Non-pigmented ciliary epithelial cell (primary cell): ENCODE data around the gene TMEM116.
A peak's percentile ranks its signal among the peaks of the same experiment; 100 is the strongest.
"Not testable (repeated sequence)": the region's sequence is repeated elsewhere in the genome, so short reads cannot be mapped to it uniquely, and the experiment has no call there.

ENCODE experiments used
- DNase-seq: peaks from one replicate; pipeline ENCODE4 v3.0.0-alpha.2; 2010; ENCODE audit warnings: low read depth

Gene TMEM116

DNA sequence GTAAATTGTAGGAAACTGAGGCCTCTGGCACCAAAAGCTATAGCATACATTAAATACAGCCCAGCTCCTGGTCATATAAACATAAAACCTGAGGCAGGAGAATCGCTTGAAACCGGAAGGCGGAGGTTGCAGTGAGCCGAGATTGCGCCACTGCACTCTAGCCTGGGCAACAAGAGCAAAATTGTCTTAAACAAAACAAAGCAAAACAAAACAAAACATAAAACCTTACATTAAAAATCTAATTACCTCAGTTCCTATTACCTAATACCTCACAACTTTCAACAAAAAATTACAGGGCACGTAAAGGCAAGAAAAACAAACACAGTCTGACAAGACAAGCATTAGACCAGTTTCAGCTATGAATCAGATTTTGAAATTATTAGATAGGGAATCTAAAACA is 36.7 kb downstream of the TMEM116 start:
- DNase-seq, result no peak

DNA sequence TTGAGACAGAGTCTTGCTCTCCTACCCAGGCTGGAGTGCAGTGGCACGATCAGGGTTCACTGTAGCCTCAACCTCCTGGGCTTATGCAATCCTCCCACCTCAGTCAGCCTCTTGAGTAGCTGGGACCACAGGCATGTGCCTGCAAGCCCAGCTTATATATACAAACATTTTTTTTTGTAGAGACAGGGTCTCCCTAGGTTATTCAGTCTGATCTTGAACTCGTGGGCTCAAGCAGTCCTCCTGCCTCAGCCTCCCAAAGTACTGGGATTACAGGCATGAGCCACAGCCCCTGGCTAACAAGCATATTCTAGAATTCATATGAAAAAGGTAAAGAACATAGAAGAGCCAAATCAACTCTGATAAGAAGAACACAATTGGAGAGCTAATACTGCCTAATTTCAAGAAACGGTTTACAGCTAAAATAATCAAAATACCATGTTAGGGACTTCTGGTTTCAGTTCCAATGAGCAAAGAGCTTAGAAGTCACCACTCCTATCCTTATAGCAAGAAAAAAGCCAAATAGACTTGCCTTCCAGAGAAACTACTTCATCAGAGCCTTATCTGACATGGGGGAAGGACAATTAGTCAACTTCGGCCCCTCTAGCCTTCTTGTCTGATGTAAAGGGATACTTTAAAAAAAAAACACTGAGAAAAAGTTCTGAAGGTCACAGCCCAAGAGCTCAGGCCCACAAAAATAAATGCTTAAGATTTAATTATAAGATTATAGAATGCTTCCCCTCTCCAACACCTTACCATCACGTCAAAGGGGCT is 37.6 kb downstream of the TMEM116 start:
- no peak for DNase-seq

DNA sequence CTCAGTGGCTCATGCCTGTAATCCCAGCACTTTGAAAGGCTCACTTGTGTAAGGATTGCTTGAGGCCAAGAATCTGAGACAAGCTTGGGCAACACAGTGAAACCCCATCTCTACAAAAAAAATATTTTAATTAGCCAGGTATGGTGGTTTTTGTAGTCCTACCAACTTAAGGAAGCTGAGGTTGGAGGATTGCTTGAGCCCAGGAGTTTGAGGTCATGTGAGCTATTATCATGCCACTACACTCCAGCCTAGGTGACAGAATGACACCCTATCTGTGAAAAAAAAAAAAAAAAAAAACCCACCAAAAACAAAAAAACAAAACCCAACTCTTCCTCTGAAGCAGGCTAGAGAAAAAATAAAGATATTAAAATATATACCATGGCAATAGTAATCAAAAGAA is 41.2 kb downstream of the TMEM116 start:
- no peak for DNase-seq

DNA sequence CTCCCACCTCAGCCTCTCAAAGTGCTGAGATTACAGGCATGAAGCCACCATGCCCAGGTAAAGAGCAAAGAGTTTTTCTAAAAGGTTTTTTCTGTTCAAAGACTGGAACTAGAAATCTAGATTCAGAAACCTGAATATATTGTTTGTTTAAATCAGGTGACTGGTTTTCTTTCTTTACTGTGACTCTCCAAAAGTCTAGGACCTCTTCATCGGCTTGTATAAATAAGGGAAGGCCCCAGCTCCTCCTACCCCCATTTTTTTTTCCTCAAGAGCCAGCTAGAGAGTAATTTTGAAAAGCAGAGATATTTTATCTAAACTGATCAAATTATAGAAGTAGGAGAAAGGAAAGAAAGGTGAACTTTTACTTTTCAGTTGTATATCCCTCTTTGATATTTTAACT is 48.0 kb downstream of the TMEM116 start:
- no peak for DNase-seq

DNA sequence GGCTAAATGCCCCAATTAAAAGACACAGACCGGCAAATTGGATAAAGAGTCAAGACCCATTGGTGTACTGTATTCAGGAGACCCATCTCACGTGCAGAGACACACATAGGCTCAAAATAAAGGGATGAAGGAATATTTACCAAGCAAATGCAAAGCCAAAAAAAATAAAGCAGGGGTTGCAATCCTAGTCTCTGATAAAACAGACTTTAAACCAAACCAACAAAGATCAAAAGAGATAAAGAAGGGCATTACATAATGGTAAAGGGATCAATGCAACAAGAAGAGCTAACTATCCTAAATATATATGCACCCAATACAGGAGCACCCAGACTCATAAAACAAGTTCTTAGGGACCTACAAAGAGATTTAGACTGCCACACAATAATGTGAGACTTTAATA is 53.4 kb downstream of the TMEM116 start:
- DNase-seq, result not testable (repeated sequence)

DNA sequence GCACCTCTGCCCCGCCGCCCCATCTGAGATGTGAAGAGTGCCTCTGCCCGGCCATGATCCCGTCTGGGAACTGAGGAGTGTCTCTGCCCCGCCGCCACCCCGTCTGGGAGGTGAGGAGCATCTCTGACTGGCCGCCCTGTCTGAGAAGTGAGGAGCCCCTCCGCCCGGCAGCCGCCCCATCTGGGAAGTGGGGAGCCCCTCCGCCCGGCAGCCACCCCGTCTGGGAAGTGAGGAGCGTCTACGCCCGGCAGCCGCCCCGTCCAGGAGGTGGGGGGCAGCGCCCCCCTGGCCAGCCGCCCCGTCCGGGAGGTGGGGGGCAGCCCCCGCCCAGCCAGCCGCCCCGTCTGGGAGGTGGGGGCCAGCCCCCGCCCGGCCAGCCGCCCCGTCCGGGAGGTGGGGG is 55.7 kb downstream of the TMEM116 start:
- DNase-seq, result not testable (repeated sequence)

DNA sequence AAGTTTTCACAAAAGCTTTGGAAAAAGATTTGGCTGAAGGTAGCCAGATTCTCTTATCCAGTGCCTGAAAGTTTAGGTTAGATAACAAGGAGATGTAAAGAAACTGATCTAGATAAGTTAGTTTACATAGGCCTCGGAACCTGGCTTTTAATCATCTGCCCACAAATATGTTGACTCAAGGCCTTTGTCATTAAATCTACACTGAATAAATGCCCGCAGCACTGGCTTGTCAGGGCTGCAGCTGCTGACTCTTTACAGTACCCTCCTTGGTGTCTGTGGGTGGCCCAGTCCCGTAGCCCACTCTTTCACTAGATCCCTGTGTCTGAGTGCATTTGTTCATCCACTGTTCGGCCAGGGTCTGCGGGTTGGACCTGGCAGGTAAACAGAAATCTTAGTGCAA is 58.0 kb downstream of the TMEM116 start:
- DNase-seq, result no peak

DNA sequence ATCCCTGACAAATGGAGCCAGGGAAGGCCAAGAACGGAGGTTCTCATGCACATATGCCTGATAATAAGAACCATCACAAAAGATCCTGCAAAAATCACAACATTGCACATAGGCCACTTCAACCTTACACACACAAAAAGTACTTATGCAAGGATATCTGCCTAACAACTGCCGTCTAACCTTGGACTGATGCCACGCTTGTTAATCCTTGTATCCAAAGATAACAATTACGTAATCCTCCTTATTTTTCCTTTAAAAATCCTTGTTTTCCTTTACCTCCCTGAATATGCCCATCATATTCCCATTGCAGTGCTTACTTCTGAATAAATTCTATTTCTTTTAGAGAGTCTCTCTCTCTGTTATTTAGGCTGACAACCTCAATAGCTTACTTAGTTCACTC is 59.5 kb downstream of the TMEM116 start:
- no peak for DNase-seq

DNA sequence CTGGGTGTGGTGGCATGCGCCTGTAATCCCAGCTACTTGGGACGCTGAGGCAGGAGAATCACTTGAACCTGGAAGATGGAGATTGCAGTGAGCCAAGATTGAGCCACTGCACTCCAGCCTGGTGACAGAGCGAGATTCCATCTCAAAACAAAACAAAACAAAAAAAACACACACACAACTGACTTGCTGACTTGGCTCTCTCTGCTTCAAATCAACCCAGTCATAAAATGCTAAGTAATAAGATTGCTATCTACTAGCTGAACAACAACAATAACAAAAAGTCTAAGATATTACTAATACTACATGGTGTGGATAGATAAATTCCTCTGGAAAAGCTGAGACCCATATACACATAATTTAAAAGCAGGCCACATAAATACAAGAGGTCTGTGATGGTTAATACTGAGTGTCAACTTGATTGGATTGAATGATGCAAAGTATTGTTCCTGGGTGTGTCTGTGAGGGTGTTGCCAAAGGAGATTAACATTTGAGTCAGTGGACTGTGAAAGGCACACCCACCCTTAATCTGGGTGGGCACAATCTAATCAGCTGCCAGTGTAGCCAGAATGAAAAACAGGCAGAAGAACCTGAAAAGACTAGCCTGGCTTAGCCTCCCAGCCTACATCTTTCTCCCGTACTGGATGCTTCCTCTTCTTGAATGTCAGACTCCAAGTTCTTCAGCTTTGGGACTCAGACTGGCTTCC is 60.7 kb downstream of the TMEM116 start:
- not testable (repeated sequence) for DNase-seq

DNA sequence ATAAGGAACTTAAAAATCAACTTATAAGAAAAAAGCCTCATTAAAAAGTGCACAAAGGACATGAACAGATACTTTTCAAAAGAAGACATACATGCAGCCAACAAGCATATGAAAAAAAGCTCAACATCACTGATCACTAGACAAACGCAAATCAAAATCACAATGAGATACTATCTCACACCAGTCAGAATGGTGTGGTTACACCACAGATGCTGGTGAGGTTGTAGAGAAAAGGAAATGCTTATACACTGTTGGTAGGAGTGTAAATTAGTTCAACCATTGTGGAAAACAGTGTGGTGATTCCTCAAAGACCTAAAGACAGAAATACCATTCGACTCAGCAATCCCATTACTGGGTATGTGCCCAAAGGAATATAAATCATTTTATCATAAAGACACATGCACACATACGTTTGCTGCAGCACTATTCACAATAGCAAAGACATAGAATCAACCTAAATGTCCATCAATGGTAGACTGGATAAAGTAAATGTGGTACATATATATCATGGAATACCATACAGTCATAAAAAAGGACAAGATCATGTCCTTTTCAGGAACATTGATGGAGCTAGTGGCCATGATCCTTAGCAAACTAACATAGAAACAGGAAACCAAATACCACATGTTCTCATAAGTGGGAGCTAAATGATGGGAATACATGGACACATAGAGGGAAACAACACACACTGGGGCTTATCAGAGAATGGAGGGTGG is 61.8 kb downstream of the TMEM116 start:
- not testable (repeated sequence) for DNase-seq

DNA sequence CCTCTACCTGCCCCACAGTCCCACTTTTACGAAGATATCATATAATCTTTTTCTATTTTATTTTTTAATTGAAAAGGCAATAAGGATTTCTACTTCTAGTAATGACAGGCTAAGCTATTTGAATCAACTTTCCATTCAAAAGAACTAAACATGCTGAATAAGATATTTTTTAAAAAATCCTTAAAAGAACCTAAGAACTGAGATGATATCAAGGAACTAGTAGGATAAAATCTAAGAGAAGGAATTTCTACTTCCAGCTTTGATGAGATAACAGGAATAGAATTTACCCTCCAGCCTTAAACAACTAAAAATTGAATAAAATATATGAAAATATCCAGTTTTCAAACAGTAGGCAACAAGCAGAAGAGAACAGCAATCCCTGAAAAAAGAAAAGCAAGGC is 69.0 kb downstream of the TMEM116 start:
- DNase-seq, result no peak

DNA sequence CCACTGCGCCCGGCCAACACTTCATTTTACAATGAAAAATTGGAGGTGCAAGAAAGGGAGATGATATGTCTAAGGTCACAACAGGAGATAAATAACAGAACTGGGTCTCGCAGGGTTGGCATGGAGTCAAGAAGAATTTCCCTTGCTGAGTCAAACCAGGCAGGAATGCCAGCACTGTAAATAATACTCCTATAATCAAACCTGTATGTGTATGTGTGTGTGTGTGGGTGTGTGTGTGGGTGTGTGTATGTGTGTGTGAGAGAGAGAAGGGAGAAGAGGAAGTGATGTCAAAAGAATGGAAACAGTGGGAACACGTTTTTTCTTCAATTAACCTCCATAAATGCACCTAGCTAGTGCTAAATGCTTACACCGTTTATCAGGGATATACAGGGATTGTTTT is 70.4 kb downstream of the TMEM116 start:
- DNase-seq, result peak; percentile 60

DNA sequence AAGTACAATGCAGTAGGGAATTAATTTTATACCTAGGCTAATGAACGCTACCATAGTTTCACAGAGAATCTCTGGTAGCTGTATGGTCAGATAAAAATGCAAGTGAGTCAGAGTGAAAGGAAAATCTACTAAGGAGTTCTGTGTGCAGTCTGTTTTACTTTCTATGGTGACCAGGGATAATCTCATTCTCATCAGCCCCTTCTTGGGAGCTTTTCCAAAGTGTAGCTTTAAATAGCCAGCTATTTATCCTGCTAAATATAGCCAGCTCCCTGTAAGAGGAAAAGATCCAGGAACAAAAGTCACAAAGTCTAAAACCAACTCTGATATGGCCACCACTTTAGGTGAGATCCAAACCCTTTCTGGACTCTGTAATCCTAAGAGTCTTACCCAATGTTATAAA is 75.5 kb downstream of the TMEM116 start:
- DNase-seq, result no peak

DNA sequence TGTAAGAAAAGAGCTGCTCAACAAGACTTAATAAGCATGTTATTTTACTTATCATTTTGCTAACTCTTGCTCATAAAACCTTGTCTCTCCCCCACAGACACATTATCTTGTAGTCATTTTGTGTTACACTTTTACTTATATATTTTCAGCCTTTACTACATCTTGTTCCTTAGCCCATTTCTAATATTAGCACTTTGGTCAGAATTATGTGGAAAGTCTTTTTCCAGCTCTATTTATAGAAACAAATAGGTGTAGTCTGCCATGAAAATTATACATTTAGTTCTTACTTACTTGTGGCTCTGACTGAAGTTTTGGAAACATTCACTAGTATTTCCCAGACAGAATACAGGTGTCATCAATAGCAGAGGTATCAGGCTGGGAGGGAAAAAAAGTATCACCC is 76.1 kb downstream of the TMEM116 start:
- DNase-seq, result no peak

DNA sequence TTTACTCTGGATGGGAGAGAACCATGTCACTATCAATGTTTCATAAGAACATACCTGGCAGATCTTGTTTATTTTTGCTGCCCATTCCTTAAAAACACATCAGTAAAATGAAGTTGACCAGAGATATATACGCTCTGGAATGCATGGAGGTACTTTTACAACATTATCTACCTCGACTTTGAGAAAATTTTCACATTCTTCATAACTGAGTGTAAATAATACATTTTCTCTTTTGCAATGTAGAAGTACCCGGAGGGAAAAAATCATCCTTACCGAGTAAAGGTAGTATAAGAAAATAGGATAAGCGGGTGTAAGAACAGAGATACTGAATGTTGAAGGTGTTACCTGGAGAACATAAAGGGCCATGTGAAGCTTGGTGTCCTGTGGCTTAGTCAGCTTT is 80.7 kb downstream of the TMEM116 start:
- no peak for DNase-seq

DNA sequence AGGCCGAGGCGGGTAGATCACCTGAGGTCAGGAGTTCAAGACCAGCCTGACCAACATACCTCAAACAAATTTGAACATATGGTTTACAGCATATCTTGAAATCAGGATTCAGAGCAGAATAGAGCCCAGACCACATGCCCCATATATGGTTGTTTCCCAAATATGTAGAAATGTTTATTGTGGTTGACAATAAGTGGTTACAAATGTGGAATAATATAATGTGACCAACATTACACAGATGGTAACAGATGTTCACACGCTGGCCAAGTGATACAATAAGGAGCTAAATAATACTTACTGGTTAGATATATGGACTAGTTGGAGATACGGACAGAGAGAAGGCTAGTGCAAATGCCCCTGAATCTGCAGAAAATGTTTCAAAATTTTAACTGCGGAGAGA is 85.6 kb downstream of the TMEM116 start:
- no peak for DNase-seq

DNA sequence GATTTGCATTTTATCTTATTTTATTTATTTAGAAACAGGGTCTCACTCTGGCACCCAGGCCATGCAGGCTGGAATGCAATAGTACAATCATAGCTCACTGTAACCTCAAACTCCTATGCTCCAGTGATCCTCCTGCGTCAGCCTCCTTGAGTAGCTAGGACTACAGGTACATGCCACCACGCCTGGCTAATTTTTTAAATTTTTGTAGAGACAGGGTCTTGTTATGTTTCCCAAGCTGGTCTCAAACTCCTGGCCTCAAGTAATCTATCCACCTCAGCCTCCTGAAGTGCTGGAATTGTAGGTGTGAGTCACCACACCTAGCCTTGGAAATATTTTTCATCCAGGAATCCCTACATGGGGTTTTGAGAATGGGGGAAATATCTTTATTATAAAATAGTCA is 86.3 kb downstream of the TMEM116 start:
- no peak for DNase-seq

DNA sequence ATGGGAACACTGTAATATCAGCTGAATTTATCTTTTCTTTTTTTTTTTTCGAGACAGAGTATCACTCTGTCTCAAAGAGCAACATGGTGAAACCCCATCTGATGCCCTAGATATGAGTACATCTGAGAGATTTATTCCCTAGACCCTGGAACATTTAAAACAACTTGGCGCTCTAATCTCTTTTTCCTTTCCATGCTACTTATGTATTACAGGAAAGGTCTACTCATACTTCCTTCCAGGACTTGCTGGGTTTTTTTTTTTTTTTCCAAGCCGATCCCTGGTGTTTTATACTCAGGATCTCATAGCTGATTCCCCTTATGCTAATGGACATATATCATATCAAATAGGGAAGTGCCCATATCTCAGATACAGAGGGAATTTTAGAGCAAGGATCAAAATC is 87.8 kb downstream of the TMEM116 start:
- no peak for DNase-seq

DNA sequence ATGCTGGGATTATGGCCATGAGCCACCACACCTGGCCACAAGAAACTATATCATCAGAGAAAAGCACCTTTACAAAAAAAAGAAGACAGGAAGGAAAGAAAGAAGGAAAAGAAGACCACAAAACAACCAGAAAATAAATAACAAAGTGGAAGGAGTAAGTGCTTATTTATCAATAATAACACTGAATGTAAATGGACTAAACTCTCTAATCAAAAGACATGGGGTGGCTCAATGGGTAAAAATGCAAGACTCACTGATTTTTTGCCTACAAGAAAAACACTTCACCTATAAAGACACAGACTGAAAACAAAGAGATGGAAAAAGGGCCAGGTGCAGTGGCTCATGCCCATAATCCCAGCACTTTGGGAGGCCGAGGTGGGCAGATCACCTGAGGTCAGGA is 105.2 kb downstream of the TMEM116 start:
- no peak for DNase-seq

DNA sequence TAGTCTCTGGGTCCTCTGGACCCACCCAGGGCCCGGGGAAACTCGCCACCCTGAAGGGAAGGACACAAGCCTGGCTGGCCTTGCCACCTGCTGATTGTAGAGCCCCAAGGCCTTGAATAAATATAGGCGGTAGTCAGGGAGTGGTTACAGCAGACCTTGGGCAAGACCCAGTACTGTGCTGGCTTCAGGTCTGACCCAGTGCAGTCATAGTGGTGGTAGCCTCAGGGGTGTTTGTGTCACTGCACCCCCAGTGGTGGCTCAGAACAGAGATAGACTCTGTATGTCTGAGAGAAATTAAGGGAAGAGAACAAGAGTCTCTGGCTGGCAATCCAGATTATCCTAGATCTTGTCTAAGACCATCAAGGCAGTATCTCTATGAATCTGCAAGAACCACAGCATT is 107.5 kb downstream of the TMEM116 start:
- DNase-seq, result no peak

DNA sequence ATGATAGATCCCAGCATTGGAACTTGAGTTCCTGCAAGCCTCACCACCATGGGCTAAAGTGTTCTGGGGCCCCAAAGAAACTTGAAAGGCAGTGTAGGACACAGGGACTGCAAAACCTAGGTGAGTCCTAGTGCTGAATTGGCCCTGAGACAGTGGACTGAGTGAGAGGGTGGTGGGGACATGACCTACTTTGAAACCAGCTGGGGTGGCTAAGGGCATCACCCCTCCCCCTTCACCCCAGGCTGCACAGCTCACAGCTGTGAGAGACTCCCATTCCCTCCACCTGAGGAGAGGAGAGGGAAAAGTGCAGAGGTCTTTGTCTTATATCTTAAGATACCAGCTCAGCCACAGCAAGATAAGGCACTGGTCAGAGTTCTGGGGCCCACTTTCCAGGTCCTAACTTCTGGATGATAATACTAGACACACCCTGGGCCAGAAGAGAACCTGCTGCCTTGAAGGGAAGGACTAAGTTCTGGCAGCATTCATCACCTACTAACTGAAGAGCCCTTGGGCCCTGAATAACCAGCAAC is 108.5 kb downstream of the TMEM116 start:
- DNase-seq, result no peak

DNA sequence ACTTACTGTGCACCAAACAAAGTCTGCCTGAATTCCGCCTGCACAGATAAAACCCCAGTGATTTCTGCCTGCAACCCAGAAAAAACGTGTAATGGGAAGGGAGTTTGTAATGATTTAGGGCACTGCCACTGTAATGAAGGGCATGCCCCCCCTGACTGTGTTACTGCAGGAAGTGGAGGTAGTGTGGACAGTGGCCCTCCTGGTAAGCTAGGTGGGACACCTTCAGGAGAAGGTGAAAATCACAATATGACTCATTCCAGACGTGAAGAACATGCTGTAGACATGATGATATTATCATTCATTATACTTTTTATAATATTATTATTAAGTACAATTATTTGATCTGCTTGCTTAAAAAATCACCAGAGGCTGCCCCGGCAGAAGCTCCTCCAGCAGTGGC is 111.8 kb downstream of the TMEM116 start:
- DNase-seq, result no peak

DNA sequence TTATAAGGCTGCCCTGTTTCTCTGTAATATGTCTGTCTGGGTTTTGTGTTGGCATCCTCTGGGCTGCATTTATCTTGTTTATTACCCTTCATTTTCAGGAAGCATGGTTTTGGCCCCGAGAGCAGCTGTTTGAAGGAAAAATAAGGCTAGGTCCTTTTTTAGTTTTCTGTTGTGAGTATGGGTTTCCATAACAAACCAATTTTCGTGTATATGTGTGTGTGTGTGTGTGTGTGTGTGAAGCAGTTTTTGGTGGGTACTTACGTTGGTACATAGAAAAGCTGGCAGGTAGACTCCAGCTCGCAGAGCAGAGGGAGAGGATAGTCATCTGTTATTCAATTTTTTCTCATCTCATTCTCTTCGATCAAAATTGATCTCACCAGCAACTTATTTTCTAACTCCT is 118.4 kb downstream of the TMEM116 start:
- no peak for DNase-seq
